C4-2B (cell line): Measurements from ENCODE around the gene CHID1.

Source experiments
- ZFX ChIP-seq: fragments of 450-650 bp; IDR thresholded peaks from 2 replicates; pipeline ENCODE4 v1.6.1; 2017
- TF ChIP-seq, protein P1 (sequence below): fragments of 450-650 bp; conservative IDR thresholded peaks from 2 replicates; pipeline ENCODE4 v1.5.1; 2017; ENCODE audit warnings: mild to moderate bottlenecking

- TF ChIP-seq, protein P1, sequence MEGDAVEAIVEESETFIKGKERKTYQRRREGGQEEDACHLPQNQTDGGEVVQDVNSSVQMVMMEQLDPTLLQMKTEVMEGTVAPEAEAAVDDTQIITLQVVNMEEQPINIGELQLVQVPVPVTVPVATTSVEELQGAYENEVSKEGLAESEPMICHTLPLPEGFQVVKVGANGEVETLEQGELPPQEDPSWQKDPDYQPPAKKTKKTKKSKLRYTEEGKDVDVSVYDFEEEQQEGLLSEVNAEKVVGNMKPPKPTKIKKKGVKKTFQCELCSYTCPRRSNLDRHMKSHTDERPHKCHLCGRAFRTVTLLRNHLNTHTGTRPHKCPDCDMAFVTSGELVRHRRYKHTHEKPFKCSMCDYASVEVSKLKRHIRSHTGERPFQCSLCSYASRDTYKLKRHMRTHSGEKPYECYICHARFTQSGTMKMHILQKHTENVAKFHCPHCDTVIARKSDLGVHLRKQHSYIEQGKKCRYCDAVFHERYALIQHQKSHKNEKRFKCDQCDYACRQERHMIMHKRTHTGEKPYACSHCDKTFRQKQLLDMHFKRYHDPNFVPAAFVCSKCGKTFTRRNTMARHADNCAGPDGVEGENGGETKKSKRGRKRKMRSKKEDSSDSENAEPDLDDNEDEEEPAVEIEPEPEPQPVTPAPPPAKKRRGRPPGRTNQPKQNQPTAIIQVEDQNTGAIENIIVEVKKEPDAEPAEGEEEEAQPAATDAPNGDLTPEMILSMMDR: no peak
- no peak for TF ChIP-seq ZFX
Measured at GRCh38 chr11:853682-854448, 56.7 kb downstream of the CHID1 start.
